HTERT RPE-1 (cell line): ENCODE results near the gene ELFN2.

Experiments
- in situ Hi-C: fragments of 300-500 bp; cut with MboI; formaldehyde crosslinking; loops from 4 replicates; pipeline ENCODE4 v1.14.3; 2020; ENCODE audit warnings: low sequenced_read_pairs

The ELFN2 gene

GRCh38 chr22:37318364-37319109 lies 108.7 kb downstream of the ELFN2 start:
- in situ Hi-C loops = no loop called here
